Epithelial cell of proximal tubule (primary cell): ENCODE measurements around the gene PHETA1. TPM values are rescaled to one million over a fixed set of nuclear protein-coding genes. Genes with fewer than 3 reads are reported as not detected.
A peak's percentile ranks its signal among the peaks of the same experiment; 100 is the strongest.
"Not testable (repeated sequence)": the region's sequence is repeated elsewhere in the genome, so short reads cannot be mapped to it uniquely, and the experiment has no call there.

Experiments used
- DNase-seq: peaks from one replicate; pipeline ENCODE4 v3.0.0-alpha.2; 2011; ENCODE audit warnings: low read depth
- H3K4me3 ChIP-seq: 2 replicates; pipeline ENCODE4 v1.5.1; 2011; ENCODE audit warnings: low read depth, mild to moderate bottlenecking, low read length
- CTCF ChIP-seq: conservative IDR thresholded peaks from 2 replicates; pipeline ENCODE4 v1.5.1; 2012; ENCODE audit warnings: low read depth, mild to moderate bottlenecking, low read length
- total RNA-seq: library from RNA; depleted of rRNA; stranded (reverse); fragments of >200 nt; gene quantifications from 2 replicates; pipeline ENCODE4 v1.2.3, GENCODE V29; 2015

The PHETA1 gene
- total RNA-seq, 1 donor from 2014 or later, result 28.7 TPM

- TF ChIP-seq CTCF, result no peak
- DNase-seq, result no peak
- H3K4me3 ChIP-seq, result no peak overlapping the region
Measured at GRCh38 chr12:111337371-111337770, 31.5 kb downstream of the PHETA1 start.

GRCh38 chr12:111336411-111336810, 32.5 kb downstream of the PHETA1 start:
- not testable (repeated sequence) for DNase-seq, H3K4me3 ChIP-seq

GRCh38 chr12:111335811-111336210, 33.1 kb downstream of the PHETA1 start:
- no peak for DNase-seq
- no peak overlapping the region for H3K4me3 ChIP-seq
- TF ChIP-seq CTCF, result no peak

GRCh38 chr12:111335301-111335700, 33.6 kb downstream of the PHETA1 start:
- DNase-seq, H3K4me3 ChIP-seq: not testable (repeated sequence)

GRCh38 chr12:111334393-111334915, 34.4 kb downstream of the PHETA1 start:
- no peak for TF ChIP-seq CTCF
- no peak overlapping the region for H3K4me3 ChIP-seq
- DNase-seq, result no peak

GRCh38 chr12:111330800-111331752, 37.8 kb downstream of the PHETA1 start:
- TF ChIP-seq CTCF, result peak; percentile 63
- no peak overlapping the region for H3K4me3 ChIP-seq
- peak; percentile 3 for DNase-seq

GRCh38 chr12:111328138-111328537, 40.8 kb downstream of the PHETA1 start:
- no peak for TF ChIP-seq CTCF
- no peak for DNase-seq
- H3K4me3 ChIP-seq, result no peak overlapping the region

GRCh38 chr12:111327474-111327873, 41.4 kb downstream of the PHETA1 start:
- H3K4me3 ChIP-seq, result no peak overlapping the region
- DNase-seq, result no peak
- TF ChIP-seq CTCF, result no peak
